Central memory CD4-positive, alpha-beta T cell (primary cell): ENCODE measurements around the gene THRA.

Experiments
- DNase-seq: peaks from one replicate; pipeline ENCODE4 v3.0.0; 2022

THRA gene

DNA sequence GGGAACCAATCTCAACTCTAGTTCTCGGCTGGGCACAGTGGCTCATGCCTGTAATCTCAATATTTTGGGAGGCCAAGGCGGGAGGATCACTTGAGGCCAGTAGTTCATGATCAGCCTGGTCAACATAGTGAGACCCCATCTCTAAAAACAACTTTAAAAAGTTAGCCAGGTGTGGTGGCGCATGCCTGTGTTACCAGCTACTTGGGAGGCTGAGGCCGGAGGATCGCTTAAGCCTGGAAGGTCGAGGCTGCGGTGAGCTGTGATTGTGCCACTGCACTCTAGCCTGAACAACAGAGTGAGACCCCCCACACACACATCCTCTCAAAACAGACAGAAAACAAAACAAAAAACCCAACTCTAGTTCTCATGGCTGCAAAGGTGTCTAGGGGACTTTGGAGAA lies 4.9 kb downstream of the THRA start:
- no peak for DNase-seq

DNA sequence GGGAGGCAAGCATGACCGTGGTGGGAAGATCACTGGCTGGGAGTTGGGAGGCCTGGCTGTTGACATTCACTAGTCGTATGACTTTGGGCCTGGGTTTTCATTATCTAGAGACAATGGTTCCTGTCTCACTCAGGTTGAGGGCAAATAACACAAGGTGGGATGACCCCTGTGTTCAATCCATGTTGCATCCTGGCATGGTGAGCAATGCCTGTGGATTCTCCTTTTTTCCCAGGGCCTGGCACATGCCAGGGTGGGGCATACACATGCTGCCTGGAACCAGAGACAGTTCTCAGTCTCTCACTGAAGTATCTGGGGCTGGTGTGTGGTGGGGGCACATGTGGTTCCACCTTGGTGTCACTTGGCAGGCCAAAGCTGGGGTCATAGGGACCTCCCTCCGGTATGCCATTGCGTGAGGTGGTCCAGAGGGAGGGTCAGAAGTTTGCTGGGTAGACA lies 5.4 kb downstream of the THRA start:
- no peak for DNase-seq

DNA sequence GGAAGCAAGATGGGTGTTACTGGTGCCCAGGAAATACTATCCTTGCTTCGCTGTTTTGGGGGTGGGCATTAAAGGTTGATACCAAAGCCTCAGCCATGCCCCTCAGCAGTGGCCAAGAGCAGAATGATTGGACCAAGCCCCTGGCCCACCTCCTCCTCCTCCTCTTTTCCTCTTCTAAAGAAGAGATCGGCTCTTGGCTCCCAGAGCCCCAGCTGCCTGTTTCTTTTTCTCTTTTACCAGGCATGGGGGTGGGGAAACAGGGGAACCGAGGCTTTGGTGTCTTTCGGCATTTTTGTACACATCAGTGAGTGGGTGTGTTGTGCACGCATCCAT lies 5.8 kb downstream of the THRA start:
- DNase-seq, result no peak

GRCh38 chr17:40068917-40069750 lies 6.4 kb downstream of the THRA start:
- peak; percentile 72 for DNase-seq

DNA sequence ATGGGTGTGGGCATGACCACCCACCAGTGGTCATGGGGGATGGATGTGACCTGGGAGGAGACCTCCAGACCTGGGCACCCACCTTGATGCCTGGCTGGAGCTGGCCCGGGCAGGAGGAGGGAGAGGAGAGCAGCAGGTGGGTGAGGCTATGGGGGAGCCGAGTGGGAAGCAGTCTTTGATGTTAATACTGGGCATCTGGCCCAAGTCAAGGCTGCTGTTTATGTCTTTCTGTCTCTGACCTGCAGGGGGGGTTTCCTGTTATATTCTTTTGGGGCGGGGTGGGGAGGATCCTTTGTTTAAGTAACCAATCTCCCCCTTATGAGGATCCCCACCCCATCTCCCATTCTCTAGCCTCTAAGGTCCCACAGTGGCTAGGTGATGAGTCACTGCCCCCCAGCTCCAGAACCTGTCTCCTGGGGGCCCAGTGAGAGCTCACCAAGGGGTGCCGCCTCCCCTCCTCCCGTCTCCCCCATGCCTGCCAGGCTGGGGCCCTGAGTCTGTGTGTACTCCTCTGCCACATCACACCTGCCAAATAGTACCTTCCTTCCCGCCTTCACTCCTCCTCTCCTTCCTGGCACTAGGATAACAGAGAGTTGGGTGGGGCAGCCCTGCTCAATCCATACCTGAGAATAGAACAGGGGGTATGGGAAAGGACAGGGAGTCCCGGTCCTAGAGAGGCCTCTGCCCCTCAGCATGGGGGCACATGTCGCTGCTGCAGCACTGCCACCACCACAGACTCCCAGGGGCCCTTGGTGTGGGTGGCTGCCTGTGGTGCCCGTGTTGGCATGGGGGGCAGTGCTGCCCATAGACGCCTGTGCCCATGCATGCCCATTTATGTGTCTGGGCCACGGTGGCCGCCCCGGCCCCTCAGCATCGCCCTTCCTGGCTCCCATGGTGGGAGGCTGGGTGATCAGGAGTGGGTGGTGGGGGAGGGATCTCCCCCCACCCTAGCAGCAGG lies 7.3 kb downstream of the THRA start:
- DNase-seq, result peak; percentile 31

DNA sequence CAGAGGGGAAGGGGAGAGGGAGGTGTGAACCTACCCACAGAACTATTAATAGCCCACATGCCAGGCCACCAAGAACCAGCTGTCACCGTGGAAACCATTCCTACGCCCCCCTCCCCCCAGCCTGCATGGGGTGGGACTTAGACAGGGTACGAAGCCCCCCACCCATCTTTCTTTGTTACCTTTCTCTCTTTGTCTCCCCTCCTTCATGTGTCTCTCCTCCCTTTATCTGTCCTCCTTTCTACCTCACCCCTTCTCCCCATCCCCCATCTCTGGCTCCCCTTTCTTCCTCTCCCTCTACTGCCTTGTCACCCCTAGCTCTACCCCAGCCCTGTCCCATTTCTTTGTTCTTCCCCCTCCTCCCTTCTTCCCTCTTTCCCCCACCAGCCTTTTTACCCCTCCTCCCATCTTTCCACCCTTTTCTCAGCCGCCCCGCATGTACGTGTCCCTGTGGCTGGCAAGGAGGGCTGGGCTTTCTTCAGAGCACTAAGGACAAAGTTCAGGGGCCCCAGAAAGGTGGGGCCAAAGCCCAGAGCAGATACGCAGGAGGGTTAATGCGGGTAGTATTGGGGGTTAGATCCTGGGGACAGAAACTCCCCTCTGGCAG lies 8.0 kb downstream of the THRA start:
- DNase-seq, result no peak

- no peak for DNase-seq
Measured at GRCh38 chr17:40071313-40072039, 8.7 kb downstream of the THRA start.

GRCh38 chr17:40072040-40072734 lies 9.4 kb downstream of the THRA start:
- no peak for DNase-seq

GRCh38 chr17:40072735-40073346 lies 10.1 kb downstream of the THRA start:
- no peak for DNase-seq

GRCh38 chr17:40073454-40074174 lies 10.8 kb downstream of the THRA start:
- no peak for DNase-seq

DNA sequence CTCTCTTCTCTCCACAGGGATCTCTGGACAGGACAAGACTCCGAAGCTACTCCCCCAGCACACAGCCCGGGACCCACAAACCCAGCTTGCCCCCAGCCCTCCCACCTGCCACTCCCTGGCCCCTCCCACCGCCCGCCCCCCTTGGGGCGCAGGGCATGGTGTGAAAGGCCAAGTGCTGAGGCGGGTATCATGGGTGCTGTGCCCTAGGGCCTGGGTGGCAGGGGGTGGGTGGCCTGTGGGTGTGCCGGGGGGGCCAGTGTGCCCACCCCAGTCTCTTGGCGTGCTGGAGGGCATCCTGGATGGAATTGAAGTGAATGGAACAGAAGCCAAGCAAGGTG lies 11.4 kb downstream of the THRA start:
- DNase-seq, result no peak

GRCh38 chr17:40074871-40075200 lies 12.1 kb downstream of the THRA start:
- no peak for DNase-seq

DNA sequence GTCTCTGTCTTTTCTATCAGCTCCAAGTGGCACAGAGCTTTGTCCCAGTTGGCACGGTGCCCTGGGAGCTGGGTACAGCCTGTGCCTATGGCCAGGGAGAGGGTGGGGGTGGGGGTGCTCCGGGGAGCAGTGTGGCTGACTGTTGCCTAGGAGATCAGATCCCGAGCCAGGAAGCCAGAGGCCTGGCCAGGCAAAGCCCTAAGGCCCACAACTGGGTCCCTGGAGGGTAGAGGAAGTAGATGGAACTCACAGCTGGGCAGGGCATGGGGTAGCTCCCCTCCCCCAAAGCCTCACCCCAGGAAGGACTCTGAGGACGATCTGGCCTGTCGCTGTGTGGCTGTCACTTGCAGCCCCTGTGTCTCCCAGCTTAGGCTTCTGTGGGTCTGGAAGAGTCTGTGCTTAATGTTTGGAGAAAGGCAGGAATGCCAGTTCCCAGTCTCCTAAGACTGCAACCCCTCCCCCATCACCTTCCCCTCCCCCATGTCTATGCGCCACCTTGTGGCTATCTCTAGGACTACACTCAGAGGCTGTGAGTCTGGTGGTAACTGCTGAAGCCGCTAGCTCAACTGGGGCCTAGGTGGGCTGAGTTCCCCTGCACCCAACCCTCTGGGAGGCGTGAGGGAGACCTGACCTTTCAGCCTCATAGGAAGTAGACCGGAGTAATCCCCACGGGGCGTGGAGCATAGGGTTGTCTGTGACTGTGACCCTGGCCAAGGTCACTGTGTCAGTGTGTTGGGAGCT lies 12.6 kb downstream of the THRA start:
- peak; percentile 55 for DNase-seq

DNA sequence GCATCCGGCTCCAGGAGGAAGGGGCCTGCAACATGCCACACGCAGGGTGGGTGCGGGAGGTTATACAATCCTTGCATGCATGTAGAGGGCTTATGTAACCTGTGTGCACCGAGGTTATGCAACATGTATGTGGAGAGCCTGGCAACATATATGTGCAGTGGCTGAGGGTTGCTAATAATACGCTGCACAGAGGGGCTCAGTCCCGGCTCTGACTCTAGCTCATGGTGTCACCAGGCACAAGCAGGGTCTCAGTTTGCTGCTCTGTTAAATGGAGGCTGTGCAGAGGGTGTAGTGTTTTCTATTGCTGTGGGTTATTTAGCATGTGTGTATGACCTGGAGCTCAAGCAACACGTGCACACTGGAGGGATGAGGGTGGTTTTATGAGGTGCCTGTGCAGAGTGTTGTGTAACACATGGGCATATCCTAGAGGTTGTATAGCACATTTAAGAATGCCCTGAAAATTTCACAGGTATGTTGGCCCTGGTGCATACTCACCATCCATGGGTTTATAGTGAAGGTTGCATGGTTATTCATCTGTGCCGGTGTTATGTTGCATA lies 13.3 kb downstream of the THRA start:
- DNase-seq, result no peak

GRCh38 chr17:40076591-40076990 lies 13.8 kb downstream of the THRA start:
- no peak for DNase-seq

DNA sequence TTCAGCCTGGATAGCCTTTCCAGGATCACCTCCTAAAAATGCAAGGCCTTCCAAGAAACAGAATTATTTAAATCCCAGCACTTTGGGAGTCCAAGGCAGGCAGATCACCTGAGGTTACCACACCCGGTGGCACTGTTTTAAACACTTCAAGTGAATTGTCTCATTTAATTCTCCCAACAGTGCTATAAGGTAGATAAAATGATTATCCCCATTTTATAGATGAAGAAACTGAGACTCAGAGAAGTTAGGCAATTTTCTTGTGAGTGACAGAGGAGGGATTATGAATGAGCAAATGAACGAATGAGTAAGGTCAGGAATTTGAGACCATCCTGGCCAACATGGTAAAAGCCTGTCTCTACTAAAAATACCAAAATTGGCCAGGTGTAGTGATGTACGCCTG lies 16.8 kb downstream of the THRA start:
- no peak for DNase-seq

GRCh38 chr17:40084477-40084876 lies 21.7 kb downstream of the THRA start:
- DNase-seq, result no peak

- peak; percentile 36 for DNase-seq
Measured at GRCh38 chr17:40086150-40087044, 23.6 kb downstream of the THRA start.
